Transverse colon (tissue), 3 donors: ENCODE results near the gene GABARAPL1.

Source experiments
- CTCF ChIP-seq, 5 experiments: fragments of 200-600 bp in 3 of 5; fragments of 450-650 bp in 2 of 5; sonication (generic) in 3 of 5; IDR thresholded peaks; 1 replicate in 2 of 5; 2 replicates in 3 of 5; pipeline ENCODE4 v1.5.1; 2016 to 2017; ENCODE audit warnings: antibody characterized with exemption in 5 of 5, inconsistent platforms in 3 of 5, mild to moderate bottlenecking in 2 of 5, moderate library complexity in 1 of 5
- POLR2A ChIP-seq: fragments of 450-650 bp; IDR thresholded peaks from one replicate; pipeline ENCODE4 v1.6.1; 2016; ENCODE audit warnings: antibody characterized with exemption, mild to moderate bottlenecking, moderate library complexity

GRCh38 chr12:10214895-10215267 lies 2.2 kb downstream of the GABARAPL1 start:
- TF ChIP-seq CTCF (IDR thresholded peaks at IDR 0.05) (no peak), POLR2A (no peak)
